ENCODE data around the gene TPBGL. TPM values are rescaled to one million over a fixed set of nuclear protein-coding genes. Genes with fewer than 3 reads are reported as not detected.

The TPBGL gene
- total RNA-seq, 1 donor from 2014 or later, result not detected

- no peak for TF ChIP-seq CTCF (IDR thresholded peaks at IDR 0.05)
- H3K27ac ChIP-seq, result no peak overlapping the region
- intact Hi-C loops (cut with DNase I), result no loop called here
- H3K4me3 ChIP-seq, result no peak overlapping the region
- no peak for DNase-seq (ENCODE audit: low spot score in 2 of 2)
- no peaks in the 10 kb centered on the region for H3K4me1 ChIP-seq
- H3K9me3 ChIP-seq, result peaks cover 0 to 6% of the 10 kb centered on the region in 2 donors
- no peaks in the 10 kb centered on the region for H3K27me3 ChIP-seq
- no peaks in the 10 kb centered on the region for H3K36me3 ChIP-seq
Observed at GRCh38 chr11:75249704-75250103, 9.1 kb downstream of the TPBGL start.

DNA sequence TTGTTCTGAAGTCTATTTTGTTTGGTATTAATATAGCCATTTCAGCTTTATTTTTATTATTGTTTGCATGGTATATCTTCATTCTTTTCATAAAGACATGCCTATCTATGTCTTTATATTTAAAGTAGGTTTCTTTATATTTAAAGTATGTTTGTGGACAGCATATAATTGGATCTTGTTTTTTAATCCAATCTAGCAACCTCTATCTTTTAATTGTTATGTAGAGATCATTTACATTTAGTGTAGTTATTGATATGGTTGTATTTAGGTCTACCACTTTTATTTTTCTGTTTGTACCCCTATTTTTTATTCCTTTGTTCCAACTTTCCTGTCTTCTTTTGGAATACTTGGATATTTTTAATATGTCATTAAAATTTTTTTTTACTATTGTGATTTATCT, 13.8 kb downstream of the TPBGL start:
- peaks cover 0 to 6% of the 10 kb centered on the region in 2 donors for H3K9me3 ChIP-seq
- intact Hi-C loops (cut with DNase I), result no loop called here
- TF ChIP-seq CTCF (IDR thresholded peaks at IDR 0.05), result no peak
- no peak overlapping the region for H3K27ac ChIP-seq
- H3K36me3 ChIP-seq, result no peaks in the 10 kb centered on the region
- no peak overlapping the region for H3K4me3 ChIP-seq
- H3K27me3 ChIP-seq, result no peaks in the 10 kb centered on the region
- H3K4me1 ChIP-seq, result no peaks in the 10 kb centered on the region
- no peak for DNase-seq (ENCODE audit: low spot score in 2 of 2)

DNA sequence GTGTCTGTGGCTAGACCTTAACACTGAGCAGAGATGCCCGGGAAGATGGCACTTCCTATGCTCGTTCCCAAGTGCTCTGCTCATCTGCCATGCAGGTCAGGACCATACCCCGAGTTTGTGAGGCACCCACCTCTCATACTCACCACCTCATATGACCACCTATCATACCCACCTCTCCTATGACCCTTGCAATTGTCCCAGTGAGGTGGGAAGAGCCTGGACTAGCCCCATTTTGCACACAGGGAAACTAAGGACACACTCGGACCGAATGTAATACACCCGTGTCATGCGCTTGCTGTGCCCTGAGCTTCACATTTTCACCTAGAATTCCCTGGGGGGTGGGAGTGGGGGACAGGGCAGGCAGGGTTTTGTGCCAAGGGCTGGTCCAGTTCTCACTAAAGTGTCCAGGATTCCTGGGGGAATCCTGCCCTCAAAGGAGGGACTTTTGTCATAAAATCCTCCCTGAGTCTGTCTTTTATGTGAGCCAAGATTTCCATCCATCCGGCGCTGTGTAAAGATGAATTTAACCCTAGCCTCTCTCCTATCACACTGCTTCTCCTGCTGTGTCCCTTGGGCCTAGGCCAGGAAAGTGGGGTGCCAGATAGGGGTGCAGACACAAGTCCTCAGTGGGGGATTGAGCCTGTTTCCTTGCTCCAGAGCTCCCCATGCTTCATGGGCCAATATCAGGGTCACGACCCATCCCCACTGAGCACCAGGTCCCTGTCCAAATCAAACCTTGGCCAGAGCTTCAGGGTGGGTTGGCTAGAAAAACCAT, 20.0 kb downstream of the TPBGL start:
- Histone ChIP-seq H3K9me3 (no peaks in the 10 kb centered on the region), H3K4me3 (no peak overlapping the region), H3K4me1 (no peaks in the 10 kb centered on the region), H3K36me3 (no peaks in the 10 kb centered on the region), H3K27ac (no peak overlapping the region), H3K27me3 (no peaks in the 10 kb centered on the region)
- TF ChIP-seq CTCF (IDR thresholded peaks at IDR 0.05), result no peak
- peak in 1 of 2 donors; percentile 4 for DNase-seq (ENCODE audit: low spot score in 2 of 2)
- intact Hi-C loops (cut with DNase I), result no loop called here

- no peaks in the 10 kb centered on the region for H3K27me3 ChIP-seq
- H3K4me1 ChIP-seq, result no peaks in the 10 kb centered on the region
- H3K27ac ChIP-seq, result no peak overlapping the region
- H3K9me3 ChIP-seq, result no peaks in the 10 kb centered on the region
- no peak overlapping the region for H3K4me3 ChIP-seq
- H3K36me3 ChIP-seq, result peaks cover 2% of the 10 kb centered on the region in 2 donors
- intact Hi-C loops (cut with DNase I), result no loop called here
- TF ChIP-seq CTCF (IDR thresholded peaks at IDR 0.05), result no peak
- peak in 1 of 2 donors; percentile 2 for DNase-seq (ENCODE audit: low spot score in 2 of 2)
Observed at GRCh38 chr11:75261902-75262361, 21.4 kb downstream of the TPBGL start.

- H3K9me3 ChIP-seq, result no peaks in the 10 kb centered on the region
Observed at GRCh38 chr11:75262436-75262835, 21.9 kb downstream of the TPBGL start.

More at GRCh38 chr11:75262436-75262835, 21.9 kb downstream of the TPBGL start:
- no peak overlapping the region for H3K27ac ChIP-seq
- H3K36me3 ChIP-seq, result peaks cover 6 to 7% of the 10 kb centered on the region in 2 donors
- H3K27me3 ChIP-seq, result no peaks in the 10 kb centered on the region
- DNase-seq (ENCODE audit: low spot score in 2 of 2), result no peak
- intact Hi-C loops (cut with DNase I), result no loop called here
- H3K4me1 ChIP-seq, result no peaks in the 10 kb centered on the region
- H3K4me3 ChIP-seq, result no peak overlapping the region
- TF ChIP-seq CTCF (IDR thresholded peaks at IDR 0.05), result no peak
